C4-2B (cell line): Measurements from ENCODE around the gene DEFB114.

Experiments used
- ZFX ChIP-seq: fragments of 450-650 bp; IDR thresholded peaks from 2 replicates; pipeline ENCODE4 v1.6.1; 2017
- TF ChIP-seq, protein P1 (sequence below): fragments of 450-650 bp; conservative IDR thresholded peaks from 2 replicates; pipeline ENCODE4 v1.5.1; 2017; ENCODE audit warnings: mild to moderate bottlenecking

DNA sequence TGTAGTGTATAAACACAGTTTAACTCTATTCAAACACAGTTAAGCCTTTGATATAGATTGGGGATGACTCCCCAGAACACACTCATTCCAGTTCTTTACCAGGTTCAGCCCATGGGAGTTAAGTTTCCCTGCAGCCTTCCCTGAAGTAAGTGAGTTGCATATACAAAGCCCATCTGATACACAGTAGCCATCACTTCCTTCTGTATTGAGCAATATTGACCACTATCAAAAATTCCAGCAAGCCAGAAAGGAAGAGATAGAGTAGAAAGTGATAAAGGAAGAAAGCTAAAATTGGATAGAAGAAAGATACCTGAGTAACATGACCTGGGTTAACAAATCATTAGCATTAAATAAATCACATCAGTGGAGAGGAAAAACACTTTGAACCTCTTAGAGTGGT is 34.6 kb downstream of the DEFB114 start:
- TF ChIP-seq, protein P1, sequence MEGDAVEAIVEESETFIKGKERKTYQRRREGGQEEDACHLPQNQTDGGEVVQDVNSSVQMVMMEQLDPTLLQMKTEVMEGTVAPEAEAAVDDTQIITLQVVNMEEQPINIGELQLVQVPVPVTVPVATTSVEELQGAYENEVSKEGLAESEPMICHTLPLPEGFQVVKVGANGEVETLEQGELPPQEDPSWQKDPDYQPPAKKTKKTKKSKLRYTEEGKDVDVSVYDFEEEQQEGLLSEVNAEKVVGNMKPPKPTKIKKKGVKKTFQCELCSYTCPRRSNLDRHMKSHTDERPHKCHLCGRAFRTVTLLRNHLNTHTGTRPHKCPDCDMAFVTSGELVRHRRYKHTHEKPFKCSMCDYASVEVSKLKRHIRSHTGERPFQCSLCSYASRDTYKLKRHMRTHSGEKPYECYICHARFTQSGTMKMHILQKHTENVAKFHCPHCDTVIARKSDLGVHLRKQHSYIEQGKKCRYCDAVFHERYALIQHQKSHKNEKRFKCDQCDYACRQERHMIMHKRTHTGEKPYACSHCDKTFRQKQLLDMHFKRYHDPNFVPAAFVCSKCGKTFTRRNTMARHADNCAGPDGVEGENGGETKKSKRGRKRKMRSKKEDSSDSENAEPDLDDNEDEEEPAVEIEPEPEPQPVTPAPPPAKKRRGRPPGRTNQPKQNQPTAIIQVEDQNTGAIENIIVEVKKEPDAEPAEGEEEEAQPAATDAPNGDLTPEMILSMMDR: no peak
- no peak for TF ChIP-seq ZFX
